ENCODE measurements around the gene CCDC57. TPM values are rescaled to one million over a fixed set of nuclear protein-coding genes. Genes with fewer than 3 reads are reported as not detected.

CCDC57 gene
- total RNA-seq, 1 donor from 2014 or later = 7.9 TPM

- peak; percentile 49 for DNase-seq (ENCODE audit: missing footprints)
- no peak for ATAC-seq
- intact Hi-C loops (cut with DNase I) = no loop called here
Measured at GRCh38 chr17:82085031-82085861, 127.4 kb downstream of the CCDC57 start.

GRCh38 chr17:82084373-82085030 lies 128.1 kb downstream of the CCDC57 start:
- DNase-seq (ENCODE audit: missing footprints) = no peak
- no peak for ATAC-seq
- intact Hi-C loops (cut with DNase I) = no loop called here

GRCh38 chr17:82083533-82084359 lies 128.9 kb downstream of the CCDC57 start:
- DNase-seq (ENCODE audit: missing footprints) = no peak
- intact Hi-C loops (cut with DNase I) = no loop called here
- no peak for ATAC-seq

- ATAC-seq (no peak), DNase-seq (ENCODE audit: missing footprints) (no peak)
- intact Hi-C loops (cut with DNase I) = no loop called here
Measured at GRCh38 chr17:82083009-82083408, 129.6 kb downstream of the CCDC57 start.

GRCh38 chr17:82082456-82082855 lies 130.2 kb downstream of the CCDC57 start:
- DNase-seq (ENCODE audit: missing footprints) (no peak), ATAC-seq (no peak)
- intact Hi-C loops (cut with DNase I) = no loop called here

- no peak for ATAC-seq
- no peak for DNase-seq (ENCODE audit: missing footprints)
- intact Hi-C loops (cut with DNase I) = no loop called here
Measured at GRCh38 chr17:82081966-82082365, 130.7 kb downstream of the CCDC57 start.

GRCh38 chr17:82081546-82081945 lies 131.1 kb downstream of the CCDC57 start:
- DNase-seq (ENCODE audit: missing footprints) (no peak), ATAC-seq (no peak)
- intact Hi-C loops (cut with DNase I) = no loop called here

- DNase-seq (ENCODE audit: missing footprints) = no peak
- intact Hi-C loops (cut with DNase I) = no loop called here
- no peak for ATAC-seq
Measured at GRCh38 chr17:82080789-82081464, 131.7 kb downstream of the CCDC57 start.

- DNase-seq (ENCODE audit: missing footprints) (no peak), ATAC-seq (no peak)
- intact Hi-C loops (cut with DNase I) = no loop called here
Measured at GRCh38 chr17:82080048-82080788, 132.4 kb downstream of the CCDC57 start.

- intact Hi-C loops (cut with DNase I) = no loop called here
- DNase-seq (ENCODE audit: missing footprints) (no peak), ATAC-seq (no peak)
Measured at GRCh38 chr17:82079001-82079677, 133.5 kb downstream of the CCDC57 start.

GRCh38 chr17:82078433-82078832 lies 134.2 kb downstream of the CCDC57 start:
- DNase-seq (ENCODE audit: missing footprints) = no peak
- intact Hi-C loops (cut with DNase I) = no loop called here

GRCh38 chr17:82077617-82078358 lies 134.9 kb downstream of the CCDC57 start:
- DNase-seq (ENCODE audit: missing footprints) = no peak
- intact Hi-C loops (cut with DNase I) = no loop called here

More at GRCh38 chr17:82078433-82078832, 134.2 kb downstream of the CCDC57 start:
- no peak for ATAC-seq

GRCh38 chr17:82076785-82077591 lies 135.7 kb downstream of the CCDC57 start:
- no peak for DNase-seq (ENCODE audit: missing footprints)
- intact Hi-C loops (cut with DNase I) = no loop called here
- peak; percentile 48 for ATAC-seq

More at GRCh38 chr17:82077617-82078358, 134.9 kb downstream of the CCDC57 start:
- ATAC-seq = peak; percentile 40

- intact Hi-C loops (cut with DNase I) = no loop called here
- DNase-seq (ENCODE audit: missing footprints) (no peak), ATAC-seq (no peak)
Measured at GRCh38 chr17:82076018-82076784, 136.4 kb downstream of the CCDC57 start.

GRCh38 chr17:82073446-82073845 lies 139.2 kb downstream of the CCDC57 start:
- intact Hi-C loops (cut with DNase I) = no loop called here
- DNase-seq (ENCODE audit: missing footprints) (no peak), ATAC-seq (no peak)

Data from Right ventricle myocardium inferior (tissue), 1 donor.